ENCODE measurements around the gene KIF26B. TPM values are rescaled to one million over a fixed set of nuclear protein-coding genes. Genes with fewer than 3 reads are reported as not detected.

KIF26B gene
- total and polyA plus RNA-seq, 2 of the 4 experiments (the other 2 are of a cell fraction) = 0.53 to 0.54 TPM

DNA sequence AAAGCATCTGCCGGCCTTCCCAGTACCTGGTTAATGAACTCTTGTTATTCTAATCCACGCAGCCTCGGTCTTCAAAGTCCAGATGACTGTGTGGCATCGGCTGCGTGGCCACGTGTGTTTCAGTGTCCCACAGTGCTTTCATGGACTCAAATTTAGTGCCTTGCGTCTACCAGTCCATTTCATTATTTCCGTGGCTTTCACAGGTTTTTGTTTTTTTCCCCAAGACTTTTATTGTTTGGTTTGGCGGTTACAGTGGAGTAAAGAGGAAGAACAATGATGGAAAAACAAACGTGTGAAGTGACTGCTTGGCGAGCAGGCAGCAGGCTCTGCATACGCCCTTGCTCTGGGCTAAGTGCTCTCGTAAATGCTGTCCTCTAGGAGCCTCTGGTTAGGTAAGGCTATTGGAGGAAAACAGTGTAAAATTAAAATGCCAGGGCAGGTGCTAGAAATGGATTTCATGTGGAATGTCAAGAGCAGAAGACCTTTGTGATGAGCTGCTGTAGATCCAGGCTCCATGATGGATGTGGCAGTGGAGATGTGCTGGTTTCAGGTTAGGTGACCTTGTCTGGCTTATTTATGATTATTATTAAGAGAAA, 536.3 kb downstream of the KIF26B start:
- Histone ChIP-seq H3K23ac (ENCODE audit: low read depth, low read length) (no peak overlapping the region), H2BK20ac (ENCODE audit: low read depth, low read length) (no peak overlapping the region), H3K56ac (ENCODE audit: extremely low read depth, insufficient read depth, low read length) (no peak overlapping the region), H3K79me1 (ENCODE audit: low read depth in 1 of 2, low read length in 2 of 2) (no peaks in the 10 kb centered on the region), H3K4ac (ENCODE audit: low read depth, low read length) (no peak overlapping the region), H3K9ac (ENCODE audit: low read depth, low read length) (no peak overlapping the region), H4K8ac (ENCODE audit: low read depth in 2 of 2, low read length in 2 of 2) (no peak overlapping the region), H2BK15ac (ENCODE audit: low read depth, low read length) (no peak overlapping the region), H4K5ac (ENCODE audit: low read depth, low read length) (no peak overlapping the region), H2AFZ (replicated peaks; ENCODE audit: low read length, poor library complexity) (no peak overlapping the region), H3K18ac (ENCODE audit: low read depth, low read length) (no peak overlapping the region), H2BK120ac (ENCODE audit: low read depth, low read length) (no peak overlapping the region), H2BK5ac (ENCODE audit: low read depth, low read length, poor library complexity, severe bottlenecking) (no peak overlapping the region), H3K27me3 (ENCODE audit: control insufficient read depth, insufficient read depth, low read length) (no peaks in the 10 kb centered on the region), H3K9me1 (ENCODE audit: insufficient read depth, low read length) (no peaks in the 10 kb centered on the region), H2AK9ac (replicated peaks; ENCODE audit: low read depth, low read length, poor library complexity) (no peak overlapping the region), H3K4me2 (ENCODE audit: low read depth, low read length) (no peak overlapping the region), H4K20me1 (ENCODE audit: insufficient read depth, low read length) (no peaks in the 10 kb centered on the region), H2AK5ac (ENCODE audit: low read depth, low read length) (no peak overlapping the region), H3K9me3 (ENCODE audit: control insufficient read depth, insufficient read depth, low read length) (peaks cover 2% of the 10 kb centered on the region), H3K36me3 (ENCODE audit: control insufficient read depth, insufficient read depth, low read length) (peaks cover 15% of the 10 kb centered on the region), H4K91ac (ENCODE audit: insufficient read depth, low read depth, low read length) (no peak overlapping the region), H3K27ac (ENCODE audit: insufficient read depth, low read length) (no peak overlapping the region), H3K4me1 (ENCODE audit: control insufficient read depth, insufficient read depth, low read length) (no peaks in the 10 kb centered on the region), H3K14ac (replicated peaks; ENCODE audit: low read depth, low read length) (no peak overlapping the region), H3K4me3 (ENCODE audit: insufficient read depth, low read depth, low read length) (no peak overlapping the region)
- 82% methylated on average over 3 of the region's 13 CpGs; no CpG with 5 or more reads in 1 of the 2 experiments for WGBS, 2 experiments (ENCODE audit: extremely low coverage in 2 of 2, insufficient read length in 1 of 2)
- no peak for ATAC-seq (ENCODE audit: low read depth)
- in situ Hi-C loops (cut with MboI; ENCODE audit: low sequenced_read_pairs) (no loop called here), dilution Hi-C loops (cut with HindIII; ENCODE audit: low sequenced_read_pairs, unreplicated experiment) (no loop called here), intact Hi-C loops (cut with micrococcal nuclease) (no loop called here)
- DNase-seq = no peak
- TF ChIP-seq MAFK (IDR thresholded peaks at IDR 0.05; ENCODE audit: low read depth, low read length) (no peak), NFE2L2 (IDR thresholded peaks at IDR 0.05; ENCODE audit: low read depth, low read length) (no peak), RCOR1 (IDR thresholded peaks at IDR 0.05; ENCODE audit: insufficient replicate concordance, low read length) (no peak), RFX5 (IDR thresholded peaks at IDR 0.05; ENCODE audit: low read depth, low read length) (no peak), FOS (IDR thresholded peaks at IDR 0.05; ENCODE audit: low read depth, low read length) (no peak), RAD21 (IDR thresholded peaks at IDR 0.05; ENCODE audit: low read length) (no peak), CHD1 (IDR thresholded peaks at IDR 0.05; ENCODE audit: low read depth, low read length) (no peak), CEBPB (IDR thresholded peaks at IDR 0.05; ENCODE audit: low read depth, low read length) (no peak), POLR2A (IDR thresholded peaks at IDR 0.05; ENCODE audit: low read depth, low read length) (no peak), MXI1 (IDR thresholded peaks at IDR 0.05; ENCODE audit: borderline replicate concordance, low read depth, low read length) (no peak), SMC3 (IDR thresholded peaks at IDR 0.05; ENCODE audit: low read depth, low read length) (no peak), BHLHE40 (IDR thresholded peaks at IDR 0.05; ENCODE audit: low read depth, low read length) (no peak), MAZ (IDR thresholded peaks at IDR 0.05; ENCODE audit: borderline replicate concordance, low read depth, low read length) (no peak)
- TF ChIP-seq, protein P1, sequence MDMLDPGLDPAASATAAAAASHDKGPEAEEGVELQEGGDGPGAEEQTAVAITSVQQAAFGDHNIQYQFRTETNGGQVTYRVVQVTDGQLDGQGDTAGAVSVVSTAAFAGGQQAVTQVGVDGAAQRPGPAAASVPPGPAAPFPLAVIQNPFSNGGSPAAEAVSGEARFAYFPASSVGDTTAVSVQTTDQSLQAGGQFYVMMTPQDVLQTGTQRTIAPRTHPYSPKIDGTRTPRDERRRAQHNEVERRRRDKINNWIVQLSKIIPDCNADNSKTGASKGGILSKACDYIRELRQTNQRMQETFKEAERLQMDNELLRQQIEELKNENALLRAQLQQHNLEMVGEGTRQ (IDR thresholded peaks at IDR 0.05; ENCODE audit: low read depth, low read length) = no peak
- TF ChIP-seq, protein P2, sequence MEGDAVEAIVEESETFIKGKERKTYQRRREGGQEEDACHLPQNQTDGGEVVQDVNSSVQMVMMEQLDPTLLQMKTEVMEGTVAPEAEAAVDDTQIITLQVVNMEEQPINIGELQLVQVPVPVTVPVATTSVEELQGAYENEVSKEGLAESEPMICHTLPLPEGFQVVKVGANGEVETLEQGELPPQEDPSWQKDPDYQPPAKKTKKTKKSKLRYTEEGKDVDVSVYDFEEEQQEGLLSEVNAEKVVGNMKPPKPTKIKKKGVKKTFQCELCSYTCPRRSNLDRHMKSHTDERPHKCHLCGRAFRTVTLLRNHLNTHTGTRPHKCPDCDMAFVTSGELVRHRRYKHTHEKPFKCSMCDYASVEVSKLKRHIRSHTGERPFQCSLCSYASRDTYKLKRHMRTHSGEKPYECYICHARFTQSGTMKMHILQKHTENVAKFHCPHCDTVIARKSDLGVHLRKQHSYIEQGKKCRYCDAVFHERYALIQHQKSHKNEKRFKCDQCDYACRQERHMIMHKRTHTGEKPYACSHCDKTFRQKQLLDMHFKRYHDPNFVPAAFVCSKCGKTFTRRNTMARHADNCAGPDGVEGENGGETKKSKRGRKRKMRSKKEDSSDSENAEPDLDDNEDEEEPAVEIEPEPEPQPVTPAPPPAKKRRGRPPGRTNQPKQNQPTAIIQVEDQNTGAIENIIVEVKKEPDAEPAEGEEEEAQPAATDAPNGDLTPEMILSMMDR (conservative IDR thresholded peaks at IDR 0.05; ENCODE audit: low read depth, low read length) = no peak
- TF ChIP-seq, protein P3, sequence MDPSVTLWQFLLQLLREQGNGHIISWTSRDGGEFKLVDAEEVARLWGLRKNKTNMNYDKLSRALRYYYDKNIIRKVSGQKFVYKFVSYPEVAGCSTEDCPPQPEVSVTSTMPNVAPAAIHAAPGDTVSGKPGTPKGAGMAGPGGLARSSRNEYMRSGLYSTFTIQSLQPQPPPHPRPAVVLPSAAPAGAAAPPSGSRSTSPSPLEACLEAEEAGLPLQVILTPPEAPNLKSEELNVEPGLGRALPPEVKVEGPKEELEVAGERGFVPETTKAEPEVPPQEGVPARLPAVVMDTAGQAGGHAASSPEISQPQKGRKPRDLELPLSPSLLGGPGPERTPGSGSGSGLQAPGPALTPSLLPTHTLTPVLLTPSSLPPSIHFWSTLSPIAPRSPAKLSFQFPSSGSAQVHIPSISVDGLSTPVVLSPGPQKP (IDR thresholded peaks at IDR 0.05; ENCODE audit: borderline replicate concordance, low read depth, low read length) = no peak
- CTCF ChIA-PET = no interaction called here
- POLR2A ChIA-PET (ENCODE audit: unreplicated experiment) = no interaction called here
- no TSS peak for BruUV-seq (replicated peaks)

Measured in IMR-90 (cell line).